ENCODE results near the gene ZNF330. TPM values are rescaled to one million over a fixed set of nuclear protein-coding genes. Genes with fewer than 3 reads are reported as not detected.
"Not testable (repeated sequence)": the region's sequence is repeated elsewhere in the genome, so short reads cannot be mapped to it uniquely, and the experiment has no call there.

ZNF330 gene
- polyA plus RNA-seq, 1 donor (not counting 4 experiments of a cell fraction or from before 2014, with no cell fraction given), result 31.1 TPM

- H3K9me1 ChIP-seq (ENCODE audit: control insufficient read depth, extremely low read depth, insufficient read depth, low read length), result no peaks in the 10 kb centered on the region
- H3K36me3 ChIP-seq (ENCODE audit: control insufficient read depth in 2 of 2, extremely low read depth in 1 of 2, insufficient read depth in 2 of 2, low read length in 2 of 2), result peaks cover 2 to 4% of the 10 kb centered on the region in 2 experiments
- TF ChIP-seq CTCF (optimal IDR thresholded peaks at IDR 0.05 in 1 of 3, IDR thresholded peaks at IDR 0.05 in 1 of 3, conservative IDR thresholded peaks at IDR 0.05 in 1 of 3; ENCODE audit: extremely low read depth in 1 of 3, insufficient read depth in 2 of 3, low read length in 3 of 3), result no peak
- no peak for TF ChIP-seq EZH2 (IDR thresholded peaks at IDR 0.05; ENCODE audit: low read length)
- H3K79me2 ChIP-seq (ENCODE audit: control insufficient read depth, insufficient read depth, low read length), result peaks cover 35% of the 10 kb centered on the region
- peak overlapping the region; percentile 98 for H2AFZ ChIP-seq (ENCODE audit: control insufficient read depth, low read length)
- DNase-seq (ENCODE audit: low read depth, low spot score) (no peak), FAIRE-seq (no peak)
- H3K9me3 ChIP-seq (ENCODE audit: control insufficient read depth, low read depth, low read length), result no peaks in the 10 kb centered on the region
- peak overlapping the region; percentile 43 for H3K4me2 ChIP-seq (ENCODE audit: control insufficient read depth, extremely low read depth, insufficient read depth, low read depth, low read length)
- H3K4me3 ChIP-seq (ENCODE audit: control insufficient read depth in 2 of 3, extremely low read depth in 1 of 3, insufficient read depth in 2 of 3, low read depth in 1 of 3, low read length in 3 of 3), result peak overlapping the region in 1 of 3 experiments; percentile 98
- H3K27me3 ChIP-seq (ENCODE audit: control insufficient read depth, extremely low read depth, insufficient read depth, low read length), result no peaks in the 10 kb centered on the region
- H3K4me1 ChIP-seq (ENCODE audit: control insufficient read depth, extremely low read depth, insufficient read depth, low read length), result peaks cover 8% of the 10 kb centered on the region
- no peak overlapping the region for H3K27ac ChIP-seq (ENCODE audit: control insufficient read depth, insufficient read depth, low read length)
- dilution Hi-C loops (cut with MboI; ENCODE audit: extremely low pct_ligation_motif_present, low sequenced_read_pairs), result no loop called here
- no peaks in the 10 kb centered on the region for H4K20me1 ChIP-seq (ENCODE audit: control insufficient read depth, extremely low read depth, insufficient read depth, low read length)
- no peak overlapping the region for H3K9ac ChIP-seq (ENCODE audit: control insufficient read depth, extremely low read depth, insufficient read depth, low read length)
These were observed 424 bp upstream of the ZNF330 start for GRCh38 chr4:141220271-141220670.

GRCh38 chr4:141223418-141223817 lies 2.7 kb downstream of the ZNF330 start:
- TF ChIP-seq CTCF (optimal IDR thresholded peaks at IDR 0.05 in 1 of 3, IDR thresholded peaks at IDR 0.05 in 1 of 3, conservative IDR thresholded peaks at IDR 0.05 in 1 of 3; ENCODE audit: extremely low read depth in 1 of 3, insufficient read depth in 2 of 3, low read length in 3 of 3), result no peak
- no peak for TF ChIP-seq EZH2 (IDR thresholded peaks at IDR 0.05; ENCODE audit: low read length)
- no peak overlapping the region for H2AFZ ChIP-seq (ENCODE audit: control insufficient read depth, low read length)
- no peaks in the 10 kb centered on the region for H4K20me1 ChIP-seq (ENCODE audit: control insufficient read depth, extremely low read depth, insufficient read depth, low read length)
- H3K4me3 ChIP-seq (ENCODE audit: control insufficient read depth in 2 of 3, extremely low read depth in 1 of 3, insufficient read depth in 2 of 3, low read depth in 1 of 3, low read length in 3 of 3), result no peak overlapping the region
- DNase-seq (ENCODE audit: low read depth, low spot score) (no peak), FAIRE-seq (no peak)
- no peak overlapping the region for H3K27ac ChIP-seq (ENCODE audit: control insufficient read depth, insufficient read depth, low read length)
- no peaks in the 10 kb centered on the region for H3K27me3 ChIP-seq (ENCODE audit: control insufficient read depth, extremely low read depth, insufficient read depth, low read length)
- dilution Hi-C loops (cut with MboI; ENCODE audit: extremely low pct_ligation_motif_present, low sequenced_read_pairs), result no loop called here
- H3K9ac ChIP-seq (ENCODE audit: control insufficient read depth, extremely low read depth, insufficient read depth, low read length), result no peak overlapping the region
- H3K9me3 ChIP-seq (ENCODE audit: control insufficient read depth, low read depth, low read length), result no peaks in the 10 kb centered on the region
- peaks cover 4 to 7% of the 10 kb centered on the region in 2 experiments for H3K36me3 ChIP-seq (ENCODE audit: control insufficient read depth in 2 of 2, extremely low read depth in 1 of 2, insufficient read depth in 2 of 2, low read length in 2 of 2)
- H3K4me1 ChIP-seq (ENCODE audit: control insufficient read depth, extremely low read depth, insufficient read depth, low read length), result peaks cover 8% of the 10 kb centered on the region
- H3K4me2 ChIP-seq (ENCODE audit: control insufficient read depth, extremely low read depth, insufficient read depth, low read depth, low read length), result no peak overlapping the region
- H3K79me2 ChIP-seq (ENCODE audit: control insufficient read depth, insufficient read depth, low read length), result peaks cover 39% of the 10 kb centered on the region
- no peaks in the 10 kb centered on the region for H3K9me1 ChIP-seq (ENCODE audit: control insufficient read depth, extremely low read depth, insufficient read depth, low read length)

- H3K4me3 ChIP-seq (ENCODE audit: control insufficient read depth in 2 of 3, extremely low read depth in 1 of 3, insufficient read depth in 2 of 3, low read depth in 1 of 3, low read length in 3 of 3); dilution Hi-C loops (cut with MboI; ENCODE audit: extremely low pct_ligation_motif_present, low sequenced_read_pairs); H3K4me2 ChIP-seq (ENCODE audit: control insufficient read depth, extremely low read depth, insufficient read depth, low read depth, low read length); FAIRE-seq; H3K9me3 ChIP-seq (ENCODE audit: control insufficient read depth, low read depth, low read length); H3K4me1 ChIP-seq (ENCODE audit: control insufficient read depth, extremely low read depth, insufficient read depth, low read length); DNase-seq (ENCODE audit: low read depth, low spot score); H3K9me1 ChIP-seq (ENCODE audit: control insufficient read depth, extremely low read depth, insufficient read depth, low read length); H3K27me3 ChIP-seq (ENCODE audit: control insufficient read depth, extremely low read depth, insufficient read depth, low read length); H2AFZ ChIP-seq (ENCODE audit: control insufficient read depth, low read length); H3K9ac ChIP-seq (ENCODE audit: control insufficient read depth, extremely low read depth, insufficient read depth, low read length); H3K27ac ChIP-seq (ENCODE audit: control insufficient read depth, insufficient read depth, low read length); H4K20me1 ChIP-seq (ENCODE audit: control insufficient read depth, extremely low read depth, insufficient read depth, low read length): not testable (repeated sequence)
- H3K79me2 ChIP-seq (ENCODE audit: control insufficient read depth, insufficient read depth, low read length), result peaks cover 23% of the 10 kb centered on the region
- H3K36me3 ChIP-seq (ENCODE audit: control insufficient read depth in 2 of 2, extremely low read depth in 1 of 2, insufficient read depth in 2 of 2, low read length in 2 of 2), result peaks cover 10 to 17% of the 10 kb centered on the region in 2 experiments
These were observed 6.6 kb downstream of the ZNF330 start for GRCh38 chr4:141227280-141227679.
